Endothelial cell of hepatic sinusoid (primary cell): ENCODE data around the gene NOL8.

Experiments used
- in situ Hi-C: cut with HindIII; loops from 2 replicates; pipeline ENCODE4 v1.10.0; 2017; ENCODE audit warnings: low sequenced_read_pairs

The NOL8 gene

DNA sequence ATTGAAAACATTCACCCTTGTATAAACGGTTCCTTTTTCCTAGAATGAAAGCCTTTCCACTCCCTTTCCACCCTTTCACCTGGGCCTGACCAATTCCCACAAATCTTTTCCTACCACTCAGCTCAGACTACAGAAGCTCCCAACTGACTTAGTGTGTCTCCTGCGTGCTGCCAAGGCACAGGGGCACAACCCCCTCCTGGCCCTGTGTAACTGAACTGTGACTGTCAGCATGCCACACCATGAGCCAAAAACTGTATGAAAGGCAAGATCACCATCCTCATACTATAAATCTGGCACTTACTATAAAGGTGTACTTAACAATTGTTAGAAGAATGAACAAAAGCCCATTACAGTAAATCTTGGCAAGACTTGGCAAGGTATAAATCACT, 11.5 kb downstream of the NOL8 start:
- in situ Hi-C loops: no loop called here

DNA sequence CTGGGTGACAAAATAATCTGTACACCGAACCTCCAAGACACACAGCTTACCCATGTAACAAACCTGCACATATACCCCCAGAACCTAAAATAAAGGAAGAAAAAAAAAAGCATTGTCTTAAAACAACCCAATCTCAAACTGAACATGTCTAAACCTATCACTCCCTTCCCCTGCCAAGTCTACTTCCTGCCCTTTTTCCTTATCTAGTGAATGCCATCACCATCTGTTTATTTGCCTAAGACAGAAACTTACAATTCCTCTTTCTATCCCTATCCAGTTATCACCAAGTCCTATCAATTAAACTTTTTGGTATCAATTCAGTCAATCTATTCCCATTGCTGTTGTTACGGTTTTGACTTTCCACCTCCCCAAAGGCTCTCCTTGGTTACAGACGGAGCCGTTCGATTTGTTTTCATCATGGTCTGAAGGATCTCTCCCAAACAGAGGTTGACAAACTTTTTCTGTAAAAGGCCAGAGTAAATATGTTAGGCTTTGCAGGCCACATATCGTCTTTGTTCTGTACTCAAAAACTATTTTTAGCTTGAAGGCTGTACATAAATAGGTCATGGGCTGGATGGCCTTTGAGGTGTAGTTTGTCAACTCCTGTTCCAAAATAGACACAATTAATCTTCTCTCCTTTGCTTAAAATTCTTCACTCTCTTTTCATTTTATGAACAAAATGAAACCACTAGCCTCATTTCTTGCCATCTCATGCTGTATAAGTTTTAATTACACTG, 12.1 kb downstream of the NOL8 start:
- in situ Hi-C loops: no loop called here

DNA sequence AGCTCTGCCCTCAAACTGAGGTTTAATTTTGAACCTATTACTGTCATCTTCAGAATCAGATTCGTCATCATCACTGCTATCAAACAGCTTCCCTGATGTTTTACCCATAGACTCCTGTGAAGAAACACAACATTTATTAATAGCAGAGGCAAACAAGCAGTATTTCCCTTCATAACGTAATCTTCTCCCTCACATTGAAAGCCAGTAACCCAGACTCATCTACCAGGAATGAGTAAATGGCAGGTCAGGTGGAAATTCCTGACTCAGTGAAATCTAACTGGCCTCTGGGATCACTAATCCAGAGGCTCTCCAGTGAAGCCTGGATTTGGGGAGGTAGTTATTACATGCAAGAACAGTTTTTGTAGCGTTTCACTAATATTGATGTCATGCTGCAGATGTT, 14.6 kb downstream of the NOL8 start:
- in situ Hi-C loops: no loop called here

DNA sequence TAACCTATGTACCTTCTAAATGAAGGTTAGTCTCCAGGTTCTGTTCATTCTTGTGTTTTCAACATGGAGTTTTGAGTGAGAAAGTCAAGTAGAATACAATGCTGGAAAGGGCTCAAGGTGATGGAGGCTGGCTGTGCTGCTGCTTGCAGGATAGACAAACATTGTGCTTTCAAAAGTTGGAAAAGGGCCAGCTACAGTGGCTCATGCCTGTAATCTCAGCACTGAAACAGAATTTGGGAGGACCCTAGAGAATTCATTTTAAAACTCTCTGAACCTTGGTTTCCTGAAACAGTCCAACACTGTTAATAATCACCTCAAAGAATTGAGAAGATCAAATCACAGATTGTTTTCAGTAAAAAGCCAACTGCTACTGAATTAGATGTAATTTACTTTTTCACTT, 16.3 kb downstream of the NOL8 start:
- in situ Hi-C loops: no loop called here

DNA sequence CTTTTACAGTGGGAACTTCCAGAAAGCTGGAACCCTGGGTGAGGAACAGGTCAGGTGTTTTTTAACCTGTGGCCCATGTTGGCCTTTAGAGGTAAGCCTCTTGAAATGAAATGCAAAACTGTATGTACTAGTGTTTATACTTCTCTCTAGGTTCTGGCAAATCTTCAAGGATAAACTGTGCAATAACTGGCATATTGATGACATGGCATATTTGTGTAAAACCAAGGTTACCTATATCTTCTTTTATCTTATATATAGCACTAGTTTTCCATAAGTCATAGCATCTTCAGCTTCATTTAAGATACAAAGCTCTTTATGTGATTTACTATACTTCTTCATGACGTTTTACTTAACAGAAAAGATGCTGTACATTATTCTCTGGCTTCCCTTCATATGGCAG, 24.2 kb downstream of the NOL8 start:
- in situ Hi-C loops: no loop called here

DNA sequence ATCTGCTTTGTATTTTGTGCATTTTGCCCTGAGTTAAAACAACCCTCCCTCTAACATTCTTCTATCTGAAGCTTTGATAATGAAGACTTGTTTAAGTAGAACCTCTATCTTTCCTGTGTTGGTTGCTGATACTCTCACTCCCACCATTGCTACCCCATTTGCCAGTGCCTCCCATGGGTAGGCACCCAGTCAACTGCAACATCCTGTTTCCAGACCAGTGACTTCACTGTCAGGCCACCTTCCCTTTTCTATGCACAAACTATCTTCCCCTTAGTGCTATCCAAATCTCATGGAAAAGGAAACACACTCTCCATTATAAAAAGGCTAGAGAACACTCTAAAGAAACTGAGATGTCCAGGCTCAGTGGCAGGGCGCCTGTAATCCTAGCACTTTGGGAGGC, 26.0 kb downstream of the NOL8 start:
- in situ Hi-C loops: no loop called here

DNA sequence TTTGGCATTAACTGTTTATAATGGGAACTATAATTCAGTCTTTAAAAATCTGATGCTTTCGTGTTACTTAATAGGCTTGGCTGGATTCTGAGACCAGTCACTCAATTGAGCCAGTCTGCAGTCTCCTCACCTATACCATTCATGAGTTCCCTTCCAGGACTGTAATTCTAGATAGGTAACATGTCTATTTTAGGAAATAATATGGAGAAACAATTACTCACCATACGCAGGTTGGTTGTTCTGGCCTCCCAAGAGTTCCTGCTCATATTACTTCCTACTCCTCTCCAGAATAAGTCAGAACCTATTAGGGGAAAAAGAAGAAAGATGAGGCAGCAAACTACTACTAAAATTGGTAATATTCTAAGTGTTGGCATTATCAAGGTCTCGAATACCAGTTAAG, 27.1 kb downstream of the NOL8 start:
- in situ Hi-C loops: no loop called here

DNA sequence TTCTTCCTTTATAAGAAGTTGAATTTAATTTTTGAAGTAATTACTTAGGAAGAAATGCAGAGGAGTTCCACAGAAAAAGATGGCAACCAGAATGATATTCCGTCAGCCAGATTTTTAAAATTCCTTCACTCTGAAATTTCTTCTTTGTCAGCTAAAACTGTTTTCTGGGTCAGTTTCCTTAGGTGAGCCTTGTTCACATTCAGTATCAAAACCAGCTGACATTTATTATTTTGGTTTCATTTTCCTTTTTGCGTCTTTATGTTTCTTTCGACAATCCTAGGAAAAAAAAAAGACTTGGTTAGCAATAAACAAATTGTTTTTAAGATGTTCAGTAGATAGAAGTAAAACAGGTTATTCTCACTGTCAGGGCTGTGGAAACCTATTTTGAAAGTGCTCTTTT, 27.5 kb downstream of the NOL8 start:
- in situ Hi-C loops: no loop called here

DNA sequence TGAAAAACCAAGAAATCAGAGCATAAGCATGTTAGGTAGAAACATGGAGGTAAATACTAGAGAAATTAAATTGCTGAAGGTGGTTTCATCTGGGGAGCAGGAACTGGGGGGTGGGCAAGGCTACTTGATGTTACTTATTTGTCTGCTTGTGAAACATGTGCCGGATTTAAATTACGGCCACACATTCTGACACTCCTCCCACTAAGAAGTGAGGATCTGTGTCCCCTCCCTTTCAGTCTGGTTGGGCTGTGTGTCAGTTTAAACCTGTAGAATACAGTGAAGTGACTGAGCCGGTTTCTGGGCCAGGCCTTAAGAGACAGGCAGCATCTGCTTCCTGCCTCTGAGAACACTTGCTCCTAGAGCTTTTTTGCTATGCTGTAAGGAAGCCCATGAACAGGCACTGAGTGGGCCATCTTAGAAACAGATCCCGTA, 29.3 kb downstream of the NOL8 start:
- in situ Hi-C loops: no loop called here

DNA sequence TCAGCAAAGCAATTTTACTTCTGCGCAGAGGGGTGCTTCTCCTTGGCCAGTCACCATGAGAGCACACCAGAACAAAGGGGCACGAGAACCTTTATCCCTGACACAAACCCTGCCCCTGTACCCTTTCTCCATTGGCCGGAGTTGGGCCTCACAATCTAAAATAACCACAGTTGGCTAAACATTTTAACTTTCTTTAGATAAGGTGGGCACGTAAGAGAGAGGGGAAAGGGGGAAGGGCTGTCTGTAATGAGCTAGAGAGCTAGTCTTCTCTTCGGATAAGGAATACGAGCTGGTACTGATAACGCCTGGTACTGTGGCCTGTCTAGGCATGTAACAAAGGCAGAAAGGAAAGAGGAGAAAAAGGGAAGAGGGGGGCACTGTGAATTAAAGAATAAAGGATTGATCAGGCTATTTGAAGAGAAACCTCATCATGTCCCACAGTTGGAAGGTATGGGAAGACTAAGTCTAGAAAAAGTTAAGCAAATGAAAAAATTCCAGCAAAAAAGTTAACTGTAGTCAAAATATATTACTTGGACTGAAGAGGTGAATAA, 29.8 kb downstream of the NOL8 start:
- in situ Hi-C loops: no loop called here

DNA sequence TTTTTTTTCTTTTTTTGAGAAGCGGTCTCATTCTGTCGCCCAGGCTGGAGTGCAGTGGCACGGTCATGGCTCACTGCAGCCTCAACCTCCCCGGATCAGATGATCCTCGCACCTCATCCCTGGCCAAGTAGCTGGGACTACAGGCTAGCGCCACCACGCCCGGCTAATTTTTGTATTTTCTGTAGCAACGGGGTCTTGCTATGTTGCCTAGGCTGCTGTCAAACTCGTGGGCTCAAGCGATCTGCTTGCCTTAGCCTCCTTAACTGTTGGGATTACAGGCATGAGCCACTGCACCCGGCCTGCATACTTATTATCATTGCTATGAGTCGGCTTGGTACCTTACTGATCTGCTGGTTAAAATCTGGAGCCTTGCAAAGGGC, 30.9 kb downstream of the NOL8 start:
- in situ Hi-C loops: no loop called here

DNA sequence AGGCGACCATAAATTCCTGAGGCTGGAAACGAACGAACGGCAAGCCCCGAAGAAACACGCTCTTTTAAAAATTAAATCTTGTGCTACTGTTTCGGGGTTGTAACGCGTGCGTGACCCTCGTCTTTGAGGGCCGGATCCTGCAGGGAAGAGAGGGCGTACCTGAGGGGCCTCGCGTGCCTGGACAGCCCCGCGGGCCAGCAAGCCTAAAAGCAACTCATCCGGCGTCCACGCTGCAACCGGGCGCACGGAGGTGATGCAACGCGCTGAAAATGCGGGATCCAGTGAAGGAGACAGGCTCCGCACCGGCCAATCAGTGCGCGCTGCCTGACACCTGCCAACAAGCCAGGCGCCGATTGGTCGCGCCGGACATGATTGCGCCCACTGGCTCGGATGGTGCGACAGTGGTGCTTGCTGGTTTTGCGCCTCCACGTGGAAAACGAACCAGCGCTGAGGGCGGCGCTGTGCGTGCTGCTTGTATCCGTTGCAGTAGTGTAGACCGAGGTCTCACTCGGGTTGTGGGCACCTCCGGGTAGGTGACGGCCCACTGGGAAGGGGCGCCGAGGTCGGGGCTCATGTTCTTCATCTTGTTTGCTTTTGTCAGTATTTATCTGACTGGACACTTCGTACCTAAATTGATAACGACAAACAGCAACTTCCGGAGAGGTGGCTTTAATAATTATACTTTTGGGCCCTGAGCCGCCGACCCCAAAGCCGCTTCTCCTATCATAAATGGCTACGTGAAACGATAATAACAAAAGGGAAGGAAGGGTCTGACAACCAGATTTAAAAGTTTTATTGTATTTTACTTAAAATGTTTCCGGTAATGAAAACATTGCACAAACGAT, 31.5 kb downstream of the NOL8 start, which contains the start of gene IARS1:
IARS1 (minus strand) TSS at position 246 of the 845 bp plus-strand sequence. CDS start 4,278 bp downstream, outside the sequence.
- in situ Hi-C loops: no loop called here

DNA sequence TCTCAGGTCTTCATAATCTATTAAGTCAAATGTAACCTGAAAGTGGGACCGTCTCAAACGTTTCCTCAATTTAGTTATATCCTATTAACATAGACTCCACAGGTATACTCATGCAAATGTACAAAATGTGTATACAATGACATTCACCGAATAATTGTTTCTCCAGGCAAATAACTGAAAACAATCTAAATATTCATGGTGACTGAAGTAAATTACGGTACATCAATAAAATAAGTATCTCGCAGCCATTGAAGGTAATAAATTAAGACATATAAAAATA, 32.1 kb downstream of the NOL8 start:
- in situ Hi-C loops: no loop called here

DNA sequence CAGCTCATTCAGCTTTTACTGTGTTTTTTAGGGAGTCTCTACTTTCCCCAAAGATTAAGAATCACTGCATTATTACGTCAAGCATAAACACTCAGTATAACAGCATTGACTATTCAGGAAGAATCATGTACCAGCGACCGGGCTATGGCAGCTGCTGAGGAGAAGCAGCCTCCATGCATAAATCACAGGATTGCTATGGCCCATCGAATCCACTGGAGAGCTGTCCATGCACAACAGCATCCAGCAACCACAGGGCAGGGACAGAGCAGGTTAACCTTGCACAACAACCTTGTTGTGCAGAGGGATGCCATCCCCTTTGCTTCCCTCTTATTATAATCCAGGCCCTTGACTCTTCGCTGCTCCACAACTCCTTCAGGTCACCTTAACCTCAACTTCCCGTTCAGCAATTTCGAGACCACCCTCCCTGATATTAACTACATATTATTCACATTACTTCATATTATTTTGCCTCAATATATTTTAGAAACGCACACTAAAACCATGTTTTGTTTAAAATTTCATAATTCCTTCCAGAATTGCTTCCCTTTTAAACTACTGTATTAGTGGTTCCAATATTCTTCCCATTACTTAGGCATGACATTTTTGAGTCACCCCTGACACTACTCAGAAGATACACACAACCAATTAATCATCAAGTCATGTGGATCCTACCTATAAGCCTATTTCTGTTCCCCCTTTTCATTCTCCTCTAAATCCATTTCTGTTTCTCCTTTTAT, 32.6 kb downstream of the NOL8 start:
- in situ Hi-C loops: no loop called here

DNA sequence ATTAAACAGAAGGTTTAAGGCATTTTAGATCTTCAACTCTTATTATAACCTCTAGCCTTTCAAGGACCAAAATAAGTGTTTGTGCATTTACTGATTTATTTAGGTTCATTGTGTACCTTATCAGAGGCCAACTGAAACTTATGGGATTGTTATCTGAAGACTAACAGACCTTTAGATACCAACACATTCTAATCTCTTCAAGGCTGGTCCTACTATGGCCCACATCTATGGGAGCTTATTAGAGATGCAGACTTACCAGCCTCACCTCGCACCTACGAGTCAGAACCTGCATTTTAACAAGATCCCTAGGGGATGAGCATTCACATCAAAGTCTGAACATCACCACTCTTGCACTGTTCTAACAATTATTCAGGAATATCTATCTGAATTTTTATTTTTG, 33.6 kb downstream of the NOL8 start:
- in situ Hi-C loops: no loop called here

DNA sequence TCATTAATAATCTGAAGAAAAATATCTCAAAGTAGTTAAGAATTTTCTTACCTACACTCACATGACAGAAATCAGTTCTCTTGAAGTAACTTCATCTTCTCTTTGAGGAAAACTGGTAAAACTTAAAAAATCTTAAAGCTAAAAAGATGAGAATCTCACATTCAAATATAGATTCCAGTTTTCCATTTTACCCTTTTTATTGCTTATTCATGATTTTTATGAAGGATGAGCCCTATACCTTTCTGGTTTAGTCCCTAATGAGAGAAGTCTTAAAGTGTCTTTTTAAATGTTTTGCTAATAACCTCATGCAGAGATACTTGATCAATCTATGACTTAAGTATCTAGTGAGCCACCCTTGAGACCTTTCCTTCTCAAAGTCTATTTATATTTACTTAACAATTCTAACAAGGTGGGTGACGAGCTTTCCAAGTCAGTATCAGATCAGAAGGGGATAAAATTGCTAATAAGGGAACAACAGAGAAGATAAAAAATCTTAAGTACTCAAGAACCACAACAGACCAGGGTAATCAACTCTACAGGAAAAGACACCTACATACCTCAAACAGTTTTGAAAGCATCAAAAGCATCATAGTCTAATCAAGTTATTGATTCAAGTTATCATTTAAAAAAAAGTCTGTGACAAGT, 34.2 kb downstream of the NOL8 start:
- in situ Hi-C loops: no loop called here

DNA sequence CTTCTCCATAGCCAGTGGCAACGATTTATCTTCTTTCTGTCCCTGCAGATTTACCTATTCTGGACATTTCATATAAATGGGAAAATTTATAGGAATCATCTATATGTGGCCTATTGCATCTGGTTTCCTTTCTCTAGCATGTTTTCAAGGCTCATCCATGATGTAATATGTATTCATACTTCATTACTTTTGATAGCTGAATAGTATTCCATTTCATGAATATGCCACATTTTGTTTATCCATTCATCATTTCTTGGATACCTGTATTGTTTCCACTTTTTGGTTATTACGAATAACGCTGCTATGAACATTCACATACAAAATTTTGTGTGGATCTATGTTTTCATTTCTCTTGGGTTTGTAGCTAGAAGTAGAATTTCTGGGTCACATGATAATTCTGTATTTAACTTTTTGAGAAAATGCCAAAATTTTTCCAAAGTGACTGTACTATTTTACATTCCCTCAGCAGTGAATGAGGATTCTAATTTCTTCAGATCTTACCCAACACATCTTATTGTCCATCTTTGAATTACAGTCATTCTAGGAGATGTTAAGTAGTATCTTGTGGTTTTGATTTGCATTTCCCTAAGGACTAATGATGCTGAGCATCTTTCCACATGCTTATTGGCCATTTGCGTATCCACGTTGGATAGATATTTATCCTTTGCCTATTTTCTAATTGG, 35.3 kb downstream of the NOL8 start:
- in situ Hi-C loops: no loop called here

DNA sequence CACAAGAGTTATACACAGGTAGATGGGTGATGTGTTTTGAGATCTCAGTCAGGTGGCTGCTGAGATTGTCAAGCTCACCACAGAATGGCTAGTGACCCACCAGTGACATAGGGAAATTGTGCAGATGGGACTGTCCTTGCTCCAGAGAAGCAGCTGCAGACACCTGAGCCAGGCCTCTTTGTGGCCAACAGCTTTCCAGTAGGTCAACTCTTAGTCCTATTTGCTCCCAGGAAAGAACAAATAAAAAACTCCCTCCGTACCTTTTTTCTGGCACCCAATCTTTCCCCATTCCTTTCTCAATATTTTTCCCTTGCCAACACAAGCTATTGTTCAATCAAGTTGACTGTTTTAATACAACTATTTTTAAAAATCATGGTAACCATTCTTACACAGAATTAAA, 45.8 kb downstream of the NOL8 start:
- in situ Hi-C loops: no loop called here

DNA sequence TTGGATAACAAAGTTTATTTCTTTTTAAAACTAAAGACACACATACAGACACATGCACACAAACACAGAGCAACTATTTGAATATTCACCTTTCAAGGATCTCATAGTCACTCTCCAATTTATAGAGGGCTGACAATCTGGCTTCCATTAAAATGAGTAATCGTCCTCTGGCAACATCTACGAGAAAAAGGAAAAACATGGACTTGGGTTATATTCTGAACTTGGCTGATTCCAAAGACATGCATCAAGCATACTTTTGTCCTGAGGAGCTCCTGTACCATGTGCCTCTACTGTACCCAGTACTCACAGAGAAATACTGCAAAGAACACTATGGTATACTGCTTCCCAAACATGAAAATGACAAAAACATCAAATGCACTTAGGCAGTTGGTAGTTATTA, 47.0 kb downstream of the NOL8 start:
- in situ Hi-C loops: no loop called here

DNA sequence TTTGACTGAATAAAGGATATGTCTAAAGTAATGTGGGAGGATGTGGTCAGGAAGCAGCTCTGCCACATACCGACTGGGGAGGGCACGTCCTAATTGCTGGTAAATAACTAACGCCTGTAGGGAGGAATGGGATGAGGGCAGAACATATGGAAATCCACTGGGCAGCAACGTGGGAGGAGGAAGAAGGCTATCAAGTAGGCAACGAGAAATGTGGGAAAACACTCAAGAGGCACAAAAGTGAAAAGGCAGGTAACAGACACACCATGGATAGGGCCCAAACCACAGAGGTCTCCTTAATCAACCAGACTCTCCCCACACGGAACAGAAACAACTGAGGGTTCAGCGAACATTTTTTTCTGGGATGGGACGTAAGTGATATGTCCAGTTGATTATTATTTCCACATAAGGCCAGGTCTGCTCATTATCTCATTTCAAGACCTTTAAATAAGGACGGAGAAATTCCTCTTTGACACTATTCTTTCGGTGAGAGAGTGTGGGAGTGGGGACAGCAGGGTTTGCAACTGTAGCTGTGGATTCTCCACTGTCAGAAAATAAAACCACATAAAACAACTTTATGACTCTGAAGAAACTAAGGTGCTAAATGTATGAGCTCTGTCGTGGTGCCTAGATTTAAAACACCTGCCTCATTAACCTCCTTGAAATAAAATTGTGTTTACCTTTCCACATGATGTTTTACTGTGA, 48.7 kb downstream of the NOL8 start:
- in situ Hi-C loops: no loop called here
